H1 (cell line): ENCODE results near the gene NUP155.
"Not testable (repeated sequence)": the region's sequence is repeated elsewhere in the genome, so short reads cannot be mapped to it uniquely, and the experiment has no call there.

ENCODE experiments used
- ATF2 ChIP-seq: IDR thresholded peaks from 2 replicates; pipeline ENCODE4 v1.6.1; 2012; ENCODE audit warnings: low read length, inconsistent platforms
- CREB1 ChIP-seq: IDR thresholded peaks from 2 replicates; pipeline ENCODE4 v1.6.1; 2012; ENCODE audit warnings: inconsistent platforms
- CTCF ChIP-seq, 3 experiments: IDR thresholded peaks; 1 replicate in 2 of 3; 2 replicates in 1 of 3; pipeline versions ENCODE4 v1.5.1 to v1.6.1; 2011; ENCODE audit warnings: low read length in 3 of 3, mild to moderate bottlenecking in 3 of 3, inconsistent platforms in 2 of 3, low read depth in 1 of 3, moderate library complexity in 1 of 3; ENCODE audit not compliant: insufficient read depth in 1 of 3; ENCODE audit errors: control extremely low read depth in 1 of 3
- EZH2 ChIP-seq: fragments of 200-600 bp; sonication (generic); IDR thresholded peaks from 2 replicates; pipeline ENCODE4 v1.7.1; 2012; ENCODE audit warnings: low read depth, mild to moderate bottlenecking, moderate library complexity, low read length, inconsistent platforms; ENCODE audit not compliant: severe bottlenecking
- FOSL1 ChIP-seq: IDR thresholded peaks from 2 replicates; pipeline ENCODE4 v1.6.1; 2011; ENCODE audit warnings: mild to moderate bottlenecking, low read depth, low read length, moderate library complexity; ENCODE audit not compliant: insufficient read depth
- GTF2F1 ChIP-seq: IDR thresholded peaks from 2 replicates; pipeline ENCODE4 v1.6.1; 2012; ENCODE audit warnings: low read depth, low read length, improper control_type of control experiment, borderline replicate concordance
- JUN ChIP-seq: IDR thresholded peaks from 2 replicates; pipeline ENCODE4 v1.6.1; 2011; ENCODE audit warnings: low read depth, mild to moderate bottlenecking, improper control_type of control experiment, low read length
- POLR2A ChIP-seq, 2 experiments: IDR thresholded peaks; 1 replicate in 1 of 2; 2 replicates in 1 of 2; pipeline ENCODE4 v1.6.1; 2011; ENCODE audit warnings: low read depth in 2 of 2, low read length in 2 of 2, mild to moderate bottlenecking in 2 of 2; ENCODE audit errors: control extremely low read depth in 1 of 2
- POLR2AphosphoS5 ChIP-seq: IDR thresholded peaks from 2 replicates; pipeline ENCODE4 v1.6.1; 2011; ENCODE audit warnings: low read depth, low read length
- RAD21 ChIP-seq, 2 experiments: IDR thresholded peaks in 1 of 2; conservative IDR thresholded peaks in 1 of 2; 2 replicates each; pipeline ENCODE4 v1.6.1; 2011; ENCODE audit warnings: low read depth in 2 of 2, low read length in 2 of 2, improper control_type of control experiment in 1 of 2, inconsistent platforms in 1 of 2, mild to moderate bottlenecking in 1 of 2, moderate library complexity in 1 of 2
- SIN3A ChIP-seq, 2 experiments: IDR thresholded peaks in 1 of 2; conservative IDR thresholded peaks in 1 of 2; 2 replicates each; pipeline ENCODE4 v1.6.1; 2011 to 2012; ENCODE audit warnings: low read length in 2 of 2, improper control_type of control experiment in 1 of 2, low read depth in 1 of 2, mild to moderate bottlenecking in 1 of 2

DNA sequence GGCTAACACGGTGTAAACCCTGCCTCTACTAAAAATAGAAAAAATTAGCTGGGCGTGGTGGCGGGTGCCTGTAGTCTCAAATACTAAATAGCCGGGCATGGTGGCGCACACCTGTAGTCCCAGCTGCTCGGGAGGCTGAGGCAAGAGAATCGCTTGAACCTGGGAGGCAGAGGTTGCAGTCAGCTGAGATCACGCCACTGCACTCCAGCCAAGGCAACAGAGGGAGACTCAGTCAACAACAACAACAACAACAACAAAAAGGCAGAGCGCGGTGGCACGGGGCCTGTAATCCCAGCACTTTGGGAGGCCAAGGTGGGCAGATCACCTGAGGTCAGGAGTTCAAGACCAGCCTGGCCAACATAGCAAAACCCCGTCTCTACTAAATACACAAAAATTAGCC, 7.2 kb upstream of the NUP155 start:
- not testable (repeated sequence) for TF ChIP-seq CTCF (IDR thresholded peaks at IDR 0.05; ENCODE audit: control extremely low read depth in 1 of 3, insufficient read depth in 1 of 3, low read depth in 1 of 3, low read length in 3 of 3); POLR2A (IDR thresholded peaks at IDR 0.05; ENCODE audit: control extremely low read depth in 1 of 2, low read depth in 2 of 2, low read length in 2 of 2); RAD21 (IDR thresholded peaks at IDR 0.05 in 1 of 2, conservative IDR thresholded peaks at IDR 0.05 in 1 of 2; ENCODE audit: low read depth in 2 of 2, low read length in 2 of 2); SIN3A (conservative IDR thresholded peaks at IDR 0.05 in 1 of 2, IDR thresholded peaks at IDR 0.05 in 1 of 2; ENCODE audit: low read depth in 1 of 2, low read length in 2 of 2); CREB1; POLR2AphosphoS5; JUN; ATF2; EZH2; FOSL1; GTF2F1
